ENCODE results near the gene TRIML2.

Gene TRIML2

GRCh38 chr4:188109157-188109755, at the start of gene TRIML2:
TSS of gene TRIML2 (minus strand) at chr4:188109603. CDS start at chr4:188105368, 4,235 bp downstream.
- DNase-seq = no peak

GRCh38 chr4:188158336-188158735, 48.9 kb upstream of the TRIML2 start:
- no peak for DNase-seq

GRCh38 chr4:188154668-188155405, 45.4 kb upstream of the TRIML2 start:
- DNase-seq = no peak

GRCh38 chr4:188147776-188148175, 38.4 kb upstream of the TRIML2 start:
- DNase-seq = no peak

GRCh38 chr4:188147176-188147575, 37.8 kb upstream of the TRIML2 start:
- DNase-seq = no peak

GRCh38 chr4:188146618-188147017, 37.2 kb upstream of the TRIML2 start:
- DNase-seq = no peak

GRCh38 chr4:188145601-188146000, 36.2 kb upstream of the TRIML2 start:
- DNase-seq = no peak

GRCh38 chr4:188143731-188144130, 34.3 kb upstream of the TRIML2 start:
- no peak for DNase-seq

- no peak for DNase-seq
Observed at GRCh38 chr4:188139671-188140070, 30.3 kb upstream of the TRIML2 start.

- DNase-seq = no peak
Observed at GRCh38 chr4:188139141-188139540, 29.7 kb upstream of the TRIML2 start, which contains the start of gene TRIML1. TSS of gene TRIML1 (plus strand) at chr4:188139441. CDS start at chr4:188139559, 118 bp downstream.

GRCh38 chr4:188138227-188138626, 28.8 kb upstream of the TRIML2 start:
- DNase-seq = no peak

GRCh38 chr4:188132232-188132631, 22.8 kb upstream of the TRIML2 start:
- no peak for DNase-seq

- DNase-seq = no peak
Observed at GRCh38 chr4:188130355-188130754, 21.0 kb upstream of the TRIML2 start.

- no peak for DNase-seq
Observed at GRCh38 chr4:188127214-188127874, 17.9 kb upstream of the TRIML2 start.

GRCh38 chr4:188121530-188121929, 12.1 kb upstream of the TRIML2 start:
- DNase-seq = no peak

GRCh38 chr4:188117631-188118324, 8.4 kb upstream of the TRIML2 start:
- DNase-seq = no peak

GRCh38 chr4:188113156-188113555, 3.8 kb upstream of the TRIML2 start:
- DNase-seq = no peak

- no peak for DNase-seq
Observed at GRCh38 chr4:188111955-188112354, 2.6 kb upstream of the TRIML2 start.

GRCh38 chr4:188110741-188111471, 1.5 kb upstream of the TRIML2 start:
- no peak for DNase-seq

- no peak for DNase-seq
Observed at GRCh38 chr4:188110036-188110435, 633 bp upstream of the TRIML2 start.

- no peak for DNase-seq
Observed at GRCh38 chr4:188107931-188108843, 1.2 kb downstream of the TRIML2 start.

- DNase-seq = no peak
Observed at GRCh38 chr4:188106454-188106853, 2.9 kb downstream of the TRIML2 start.
